A549 treated with DMSO at 1 μM for 4 hours (cell line): ENCODE results near the gene MYBPH. TPM values are rescaled to one million over a fixed set of nuclear protein-coding genes. Genes with fewer than 3 reads are reported as not detected.

Experiments used
- total RNA-seq: library from RNA; stranded (reverse); fragments of 200-300 nt; extraction: Qiagen RNA extraction; gene quantifications from 5 replicates; pipeline ENCODE4 v1.2.3, GENCODE V29; 2022; ENCODE audit warnings: low read depth

MYBPH gene
- total RNA-seq, result not detected in 5 replicates

GRCh38 chr1:203175237-203175826 is at the start of gene MYBPH:
Gene MYBPH (minus strand): TSS chr1:203175826. CDS start chr1:203175755, 71 bp downstream.

GRCh38 chr1:203186446-203187303 is 11.0 kb upstream of the MYBPH start, which contains the start of gene CHI3L1:
Gene CHI3L1 (minus strand): TSS chr1:203186704. CDS start chr1:203186623, 81 bp downstream.

DNA sequence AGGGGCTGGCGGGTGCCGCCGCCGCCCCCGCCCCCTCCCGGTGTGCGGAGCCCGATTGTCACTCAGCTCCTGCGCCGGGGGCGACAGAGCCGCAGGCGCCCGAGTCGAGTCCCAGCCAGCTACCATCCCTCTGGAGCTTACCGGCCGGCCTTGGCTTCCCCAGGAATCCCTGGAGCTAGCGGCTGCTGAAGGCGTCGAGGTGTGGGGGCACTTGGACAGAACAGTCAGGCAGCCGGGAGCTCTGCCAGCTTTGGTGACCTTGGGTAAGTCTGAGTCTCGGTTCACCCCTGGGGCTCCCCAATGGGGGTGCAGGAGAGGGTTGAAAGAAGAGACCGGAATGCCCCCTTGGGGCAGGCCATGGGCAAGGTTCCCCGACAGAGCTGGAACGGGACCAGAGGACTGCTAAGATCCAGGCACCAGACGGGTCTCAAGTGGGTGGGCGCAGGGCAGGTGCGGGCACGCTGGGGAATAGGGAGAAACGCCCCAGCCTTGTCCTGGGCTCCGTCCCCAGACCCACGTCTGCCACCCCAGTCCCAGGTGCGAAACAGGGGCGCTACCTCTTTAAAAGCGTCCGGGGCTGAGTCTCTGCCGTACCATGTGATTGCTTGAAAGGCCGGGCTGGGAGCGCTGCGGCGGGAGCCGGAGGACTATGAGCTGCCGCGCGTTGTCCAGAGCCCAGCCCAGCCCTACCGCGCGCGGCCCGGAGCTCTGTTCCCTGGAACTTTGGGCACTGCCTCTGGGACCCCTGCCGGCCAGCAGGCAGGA is 47.8 kb downstream of the MYBPH start, which contains the start of gene ADORA1:
Gene ADORA1 (plus strand): TSS at position 61 of the 765 bp plus-strand sequence. CDS start 1,116 bp downstream, outside the sequence.

Other genes starting within 250 kb of the MYBPH start
- 16.8 to 20.6 TPM (median 18.8 TPM) in 5 replicates for gene KLHL12, start 248.6 kb downstream of the MYBPH start, total RNA-seq
- 59.5 to 72.0 TPM (median 71.2 TPM) in 5 replicates for gene ADIPOR1, start 217.5 kb downstream of the MYBPH start, total RNA-seq
- gene CYB5R1, start 208.6 kb downstream of the MYBPH start, total RNA-seq, result 20.9 to 24.3 TPM (median 21.7 TPM) in 5 replicates
- 47.8 to 54.5 TPM (median 50.0 TPM) in 5 replicates for gene TMEM183A, start 168.5 kb downstream of the MYBPH start, total RNA-seq
- 0.21 to 0.74 TPM (median 0.40 TPM) in 5 replicates for gene PPFIA4, start 149.3 kb downstream of the MYBPH start, total RNA-seq
- gene MYOG, start 89.8 kb downstream of the MYBPH start, total RNA-seq, result not detected in 5 replicates
- gene ADORA1, start 48.1 kb downstream of the MYBPH start, total RNA-seq, result 0.62 to 1.5 TPM (median 1.3 TPM) in 5 replicates
- not detected in 5 replicates for gene CHI3L1, start 10.9 kb upstream of the MYBPH start, total RNA-seq
- gene CHIT1, start 53.8 kb upstream of the MYBPH start, total RNA-seq, result not detected in 5 replicates
- gene BTG2, start 129.7 kb upstream of the MYBPH start, total RNA-seq, result 9.3 to 17.7 TPM (median 13.2 TPM) in 5 replicates
- gene FMOD, start 175.3 kb upstream of the MYBPH start, total RNA-seq, result 0.09 TPM in 1 of 5 replicates, not detected in the others